H9 (cell line): ENCODE results near the gene CLBA1. TPM values are rescaled to one million over a fixed set of nuclear protein-coding genes. Genes with fewer than 3 reads are reported as not detected.

Source experiments
- DNase-seq: peaks from one replicate; pipeline ENCODE4 v3.0.0-alpha.2; 2017
- H2AFZ ChIP-seq: one replicate; pipeline ENCODE4 v1.6.1; 2013; ENCODE audit warnings: mild to moderate bottlenecking, low read length, control low read depth, moderate library complexity
- H2AK5ac ChIP-seq: 2 replicates; pipeline ENCODE4 v1.6.1; 2013; ENCODE audit warnings: low read length, control low read depth, mixed read lengths; ENCODE audit not compliant: insufficient read length
- H2BK120ac ChIP-seq: one replicate; pipeline ENCODE4 v1.6.1; 2013; ENCODE audit warnings: low read depth, mild to moderate bottlenecking, low read length, control low read depth, inconsistent platforms; ENCODE audit not compliant: poor library complexity, severe bottlenecking
- H2BK12ac ChIP-seq: 2 replicates; pipeline ENCODE4 v1.6.1; 2013; ENCODE audit warnings: low read length, control low read depth, mixed read lengths, low read depth; ENCODE audit not compliant: insufficient read length
- H2BK15ac ChIP-seq: 2 replicates; pipeline ENCODE4 v1.6.1; 2013; ENCODE audit warnings: low read depth, low read length, control low read depth
- H2BK20ac ChIP-seq: one replicate; pipeline ENCODE4 v1.6.1; 2013; ENCODE audit warnings: low read depth, mild to moderate bottlenecking, low read length, control low read depth, inconsistent platforms; ENCODE audit not compliant: poor library complexity, severe bottlenecking
- H2BK5ac ChIP-seq: 2 replicates; pipeline ENCODE4 v1.6.1; 2013; ENCODE audit warnings: low read length, control low read depth, mixed read lengths; ENCODE audit not compliant: insufficient read length
- H3K14ac ChIP-seq: 2 replicates; pipeline ENCODE4 v1.6.1; 2013; ENCODE audit warnings: low read length, control low read depth; ENCODE audit not compliant: insufficient read depth
- H3K18ac ChIP-seq: 2 replicates; pipeline ENCODE4 v1.6.1; 2013; ENCODE audit warnings: low read depth, mild to moderate bottlenecking, mixed read lengths, low read length, control low read depth; ENCODE audit not compliant: insufficient read length
- H3K23ac ChIP-seq: 2 replicates; pipeline ENCODE4 v1.6.1; 2013; ENCODE audit warnings: low read length, control low read depth, mixed read lengths, low read depth; ENCODE audit not compliant: insufficient read length
- H3K23me2 ChIP-seq: 2 replicates; pipeline ENCODE4 v1.6.1; 2013; ENCODE audit warnings: low read depth, mild to moderate bottlenecking, mixed read lengths, low read length, control low read depth; ENCODE audit not compliant: insufficient read length, poor library complexity, severe bottlenecking
- H3K27ac ChIP-seq: 2 replicates; pipeline ENCODE4 v1.5.1; 2013; ENCODE audit warnings: low read length, control low read depth, mixed read lengths, low read depth; ENCODE audit not compliant: insufficient read length
- H3K27me3 ChIP-seq: 2 replicates; pipeline ENCODE4 v1.6.1; 2013; ENCODE audit warnings: low read length, control low read depth, inconsistent platforms; ENCODE audit not compliant: insufficient read depth
- H3K4ac ChIP-seq: 2 replicates; pipeline ENCODE4 v1.6.1; 2013; ENCODE audit warnings: low read depth, mild to moderate bottlenecking, control low read depth, inconsistent platforms, low read length, moderate library complexity
- H3K4me1 ChIP-seq: 2 replicates; pipeline ENCODE4 v1.6.1; 2013; ENCODE audit warnings: low read length, control low read depth, inconsistent platforms; ENCODE audit not compliant: insufficient read depth
- H3K4me2 ChIP-seq: 2 replicates; pipeline ENCODE4 v1.6.1; 2013; ENCODE audit warnings: low read length, control low read depth, mixed read lengths; ENCODE audit not compliant: insufficient read length, insufficient read depth
- H3K56ac ChIP-seq: 2 replicates; pipeline ENCODE4 v1.6.1; 2013; ENCODE audit warnings: low read depth, mild to moderate bottlenecking, mixed read lengths, low read length, control low read depth; ENCODE audit not compliant: insufficient read length
- H3K79me1 ChIP-seq: 2 replicates; pipeline ENCODE4 v1.6.1; 2013; ENCODE audit warnings: low read depth, mild to moderate bottlenecking, moderate library complexity, low read length, control low read depth, inconsistent platforms; ENCODE audit not compliant: insufficient read depth, poor library complexity, severe bottlenecking
- H3K79me2 ChIP-seq: 2 replicates; pipeline ENCODE4 v1.6.1; 2013; ENCODE audit warnings: low read length, control low read depth, inconsistent platforms; ENCODE audit not compliant: insufficient read depth
- H3K9ac ChIP-seq: 2 replicates; pipeline ENCODE4 v1.6.1; 2013; ENCODE audit warnings: low read length, control low read depth, mixed read lengths; ENCODE audit not compliant: insufficient read length; ENCODE audit errors: extremely low read depth
- H3K9me3 ChIP-seq: one replicate; pipeline ENCODE4 v1.6.1; 2013; ENCODE audit warnings: low read depth, low read length, inconsistent platforms; ENCODE audit not compliant: control insufficient read depth
- H3T11ph ChIP-seq: one replicate; pipeline ENCODE4 v1.6.1; 2013; ENCODE audit warnings: mild to moderate bottlenecking, low read length, control low read depth, inconsistent platforms
- H4K20me1 ChIP-seq: one replicate; pipeline ENCODE4 v1.6.1; 2013; ENCODE audit not compliant: control insufficient read depth, insufficient read length, insufficient read depth
- H4K5ac ChIP-seq: 2 replicates; pipeline ENCODE4 v1.6.1; 2013; ENCODE audit warnings: low read depth, mild to moderate bottlenecking, mixed read lengths, low read length, control low read depth; ENCODE audit not compliant: insufficient read length
- H4K8ac ChIP-seq: replicated peaks from 2 replicates; pipeline ENCODE4 v1.6.1; 2013; ENCODE audit warnings: low read length, control low read depth, mixed read lengths, low read depth; ENCODE audit not compliant: insufficient read length
- H4K91ac ChIP-seq: 2 replicates; pipeline ENCODE4 v1.6.1; 2013; ENCODE audit warnings: low read depth, mild to moderate bottlenecking, moderate library complexity, mixed read lengths, low read length, control low read depth; ENCODE audit not compliant: insufficient read length
- H3K27ac Mint-ChIP-seq, 3 experiments: 2 replicates in 2 of 3; 3 replicates in 1 of 3; pipeline ENCODE4 v1.8.0; 2020 to 2021; ENCODE audit warnings: mixed read lengths in 3 of 3, mild to moderate bottlenecking in 1 of 3, moderate library complexity in 1 of 3
- H3K27me3 Mint-ChIP-seq: 2 replicates; pipeline ENCODE4 v1.8.0; 2021; ENCODE audit warnings: low read depth, mild to moderate bottlenecking, moderate library complexity, mixed read lengths
- H3K36me3 Mint-ChIP-seq, 3 experiments: 2 replicates in 2 of 3; 3 replicates in 1 of 3; pipeline ENCODE4 v1.8.0; 2020 to 2021; ENCODE audit warnings: low read depth in 3 of 3, mixed read lengths in 3 of 3; ENCODE audit not compliant: insufficient read depth in 1 of 3
- H3K4me1 Mint-ChIP-seq, 2 experiments: 2 replicates each; pipeline ENCODE4 v1.8.0; 2020; ENCODE audit warnings: mixed read lengths in 2 of 2
- H3K4me3 Mint-ChIP-seq, 2 experiments: 2 replicates in 1 of 2; 3 replicates in 1 of 2; pipeline ENCODE4 v1.8.0; 2020 to 2021; ENCODE audit warnings: mild to moderate bottlenecking in 2 of 2, mixed read lengths in 2 of 2, moderate library complexity in 1 of 2
- H3K9me3 Mint-ChIP-seq, 2 experiments: 2 replicates in 1 of 2; 3 replicates in 1 of 2; pipeline ENCODE4 v1.8.0; 2020; ENCODE audit warnings: mild to moderate bottlenecking in 2 of 2, mixed read lengths in 2 of 2, moderate library complexity in 1 of 2
- WGBS: extraction: QIAGEN DNeasy Blood & Tissue Kit; methylation state at CpG from one replicate; pipeline ENCODE4 v1.1.7; 2013; ENCODE audit warnings: missing lambda C conversion rate, low lambda C conversion rate, mixed read lengths; ENCODE audit not compliant: insufficient read length; ENCODE audit errors: extremely low coverage; 5-methylcytosine and 5-hydroxymethylcytosine counted together
- total RNA-seq: library from RNA; stranded (reverse); gene quantifications from 2 replicates; pipeline ENCODE4 v1.2.1, GENCODE V29; 2021
- TF ChIP-seq, protein P1 (sequence below): fragments of 200-600 bp; sonication (generic); conservative IDR thresholded peaks from 3 replicates; pipeline ENCODE4 v1.8.0; 2021; ENCODE audit warnings: antibody characterized with exemption, mild to moderate bottlenecking

Gene CLBA1
- total RNA-seq, 1 experiment from 2014 or later: 2.4 TPM

DNA sequence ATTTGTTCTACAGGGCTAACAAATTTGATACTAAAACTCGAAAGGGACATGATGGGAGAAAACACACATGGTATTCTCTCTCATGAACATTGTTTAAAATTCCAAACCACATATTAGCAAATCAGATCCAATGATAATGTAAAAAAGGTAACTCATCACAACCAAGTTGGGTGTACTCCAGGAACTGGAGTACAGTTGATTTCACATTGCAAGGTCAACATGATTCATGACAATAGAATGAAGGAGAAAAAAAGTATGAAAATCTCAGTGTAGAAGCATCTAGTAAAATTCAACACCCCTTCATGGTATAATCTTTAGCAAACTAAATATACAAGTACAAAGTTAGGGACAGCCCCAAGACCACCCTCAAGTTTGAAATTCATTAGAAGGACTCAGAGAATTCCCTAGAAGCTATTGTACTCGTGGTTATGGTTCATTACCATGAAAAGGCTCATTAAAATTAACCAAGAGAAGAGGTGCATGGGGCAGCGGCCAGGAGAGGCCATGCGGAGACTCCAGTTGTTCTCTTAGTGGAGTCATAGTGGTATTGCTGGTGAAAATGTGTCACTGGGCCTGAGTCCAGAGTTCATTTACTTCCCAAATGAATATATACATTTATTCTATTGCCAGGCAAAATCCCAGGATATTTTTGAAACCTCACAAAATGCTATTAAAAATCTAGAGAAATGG, 38.3 kb downstream of the CLBA1 start:
- WGBS: no CpG with 5 or more reads among the region's 4 CpGs
- no peaks in the 10 kb centered on the region for H3K9me3 ChIP-seq
- Mint-ChIP-seq H3K36me3 (peaks cover 5 to 8% (median 8%) of the 10 kb centered on the region in 3 experiments; a peak in 6 of 7 replicates), H3K4me3 (no peak overlapping the region; a peak in 1 of 5 replicates), H3K27me3 (peaks cover 16% of the 10 kb centered on the region), H3K27ac (no peak overlapping the region), H3K9me3 (peaks cover 0 to 5% of the 10 kb centered on the region in 2 experiments; a peak in 2 of 5 replicates), H3K4me1 (peaks cover 26 to 29% of the 10 kb centered on the region in 2 experiments)
- H3K23ac ChIP-seq: no peak overlapping the region
- peaks cover 5% of the 10 kb centered on the region; the same call in 1 of the 2 replicates for H3K4me1 ChIP-seq
- H3K9ac ChIP-seq: no peak overlapping the region
- no peak overlapping the region for H2BK20ac ChIP-seq
- no peak overlapping the region for H4K5ac ChIP-seq
- no peak for DNase-seq
- H4K91ac ChIP-seq: no peak overlapping the region
- H2BK15ac ChIP-seq: no peak overlapping the region
- H2BK12ac ChIP-seq: no peak overlapping the region
- no peak overlapping the region for H3K4me2 ChIP-seq
- no peak overlapping the region for H3K27ac ChIP-seq
- no peak overlapping the region for H2BK5ac ChIP-seq
- no peak overlapping the region for H4K8ac ChIP-seq
- H3K56ac ChIP-seq: no peak overlapping the region
- no peak overlapping the region for H3K4ac ChIP-seq
- H3K27me3 ChIP-seq: no peaks in the 10 kb centered on the region
- no peak overlapping the region for H3T11ph ChIP-seq
- TF ChIP-seq, protein P1, sequence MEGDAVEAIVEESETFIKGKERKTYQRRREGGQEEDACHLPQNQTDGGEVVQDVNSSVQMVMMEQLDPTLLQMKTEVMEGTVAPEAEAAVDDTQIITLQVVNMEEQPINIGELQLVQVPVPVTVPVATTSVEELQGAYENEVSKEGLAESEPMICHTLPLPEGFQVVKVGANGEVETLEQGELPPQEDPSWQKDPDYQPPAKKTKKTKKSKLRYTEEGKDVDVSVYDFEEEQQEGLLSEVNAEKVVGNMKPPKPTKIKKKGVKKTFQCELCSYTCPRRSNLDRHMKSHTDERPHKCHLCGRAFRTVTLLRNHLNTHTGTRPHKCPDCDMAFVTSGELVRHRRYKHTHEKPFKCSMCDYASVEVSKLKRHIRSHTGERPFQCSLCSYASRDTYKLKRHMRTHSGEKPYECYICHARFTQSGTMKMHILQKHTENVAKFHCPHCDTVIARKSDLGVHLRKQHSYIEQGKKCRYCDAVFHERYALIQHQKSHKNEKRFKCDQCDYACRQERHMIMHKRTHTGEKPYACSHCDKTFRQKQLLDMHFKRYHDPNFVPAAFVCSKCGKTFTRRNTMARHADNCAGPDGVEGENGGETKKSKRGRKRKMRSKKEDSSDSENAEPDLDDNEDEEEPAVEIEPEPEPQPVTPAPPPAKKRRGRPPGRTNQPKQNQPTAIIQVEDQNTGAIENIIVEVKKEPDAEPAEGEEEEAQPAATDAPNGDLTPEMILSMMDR: no peak
- H2AK5ac ChIP-seq: no peak overlapping the region
- no peak overlapping the region for H3K18ac ChIP-seq
- peaks cover 13% of the 10 kb centered on the region for H3K23me2 ChIP-seq
- peaks cover 14% of the 10 kb centered on the region; the same call in 1 of the 2 replicates for H3K79me2 ChIP-seq
- H2BK120ac ChIP-seq: no peak overlapping the region
- H3K14ac ChIP-seq: no peak overlapping the region
- H4K20me1 ChIP-seq: no peaks in the 10 kb centered on the region
- no peak overlapping the region for H2AFZ ChIP-seq
- H3K79me1 ChIP-seq: peaks cover 6% of the 10 kb centered on the region
